Measurements from ENCODE around the gene TMF1. TPM values are rescaled to one million over a fixed set of nuclear protein-coding genes. Genes with fewer than 3 reads are reported as not detected.

Gene TMF1
- total and polyA plus RNA-seq, 2 of the 8 experiments (the other 6 are each of a cell fraction or from before 2014, with no cell fraction given): 1.4 to 18.3 TPM

DNA sequence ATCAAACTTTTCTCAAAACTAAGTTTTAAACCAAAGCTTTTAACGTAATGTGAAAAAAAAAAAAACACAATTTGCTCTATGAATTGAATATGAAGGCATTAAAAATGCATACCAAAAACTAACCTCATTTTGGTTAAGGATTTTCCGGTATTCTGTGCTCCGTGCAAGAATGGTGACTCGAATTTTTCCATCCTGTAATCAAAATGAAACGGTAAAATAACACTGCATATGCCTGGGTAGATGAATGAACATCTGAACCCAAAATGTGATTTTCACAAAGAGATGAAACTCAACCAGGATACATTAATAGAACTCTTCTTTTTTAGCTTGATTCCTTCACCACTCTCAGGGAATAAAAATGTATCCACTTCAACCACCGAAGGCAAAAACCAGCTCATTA is 64.8 kb downstream of the TMF1 start (continued):
- TF ChIP-seq, protein P1, sequence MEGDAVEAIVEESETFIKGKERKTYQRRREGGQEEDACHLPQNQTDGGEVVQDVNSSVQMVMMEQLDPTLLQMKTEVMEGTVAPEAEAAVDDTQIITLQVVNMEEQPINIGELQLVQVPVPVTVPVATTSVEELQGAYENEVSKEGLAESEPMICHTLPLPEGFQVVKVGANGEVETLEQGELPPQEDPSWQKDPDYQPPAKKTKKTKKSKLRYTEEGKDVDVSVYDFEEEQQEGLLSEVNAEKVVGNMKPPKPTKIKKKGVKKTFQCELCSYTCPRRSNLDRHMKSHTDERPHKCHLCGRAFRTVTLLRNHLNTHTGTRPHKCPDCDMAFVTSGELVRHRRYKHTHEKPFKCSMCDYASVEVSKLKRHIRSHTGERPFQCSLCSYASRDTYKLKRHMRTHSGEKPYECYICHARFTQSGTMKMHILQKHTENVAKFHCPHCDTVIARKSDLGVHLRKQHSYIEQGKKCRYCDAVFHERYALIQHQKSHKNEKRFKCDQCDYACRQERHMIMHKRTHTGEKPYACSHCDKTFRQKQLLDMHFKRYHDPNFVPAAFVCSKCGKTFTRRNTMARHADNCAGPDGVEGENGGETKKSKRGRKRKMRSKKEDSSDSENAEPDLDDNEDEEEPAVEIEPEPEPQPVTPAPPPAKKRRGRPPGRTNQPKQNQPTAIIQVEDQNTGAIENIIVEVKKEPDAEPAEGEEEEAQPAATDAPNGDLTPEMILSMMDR (IDR thresholded peaks at IDR 0.05; ENCODE audit: control extremely low read depth in 1 of 3, insufficient read depth in 1 of 3, low read depth in 1 of 3, low read length in 3 of 3): no peak

All from H1 (cell line).